ENCODE results near the gene ADO. TPM values are rescaled to one million over a fixed set of nuclear protein-coding genes. Genes with fewer than 3 reads are reported as not detected.

ADO gene
- total and polyA plus RNA-seq, 12 donors = 5.3 to 27.2 (median 23.7) TPM

- Histone ChIP-seq H3K27ac (no peak overlapping the region), H3K36me3 (replicated peaks in 1 of 2) (no peaks in the 10 kb centered on the region), H3K9me3 (replicated peaks in 1 of 3) (no peaks in the 10 kb centered on the region), H3K4me3 (no peak overlapping the region), H3K27me3 (no peaks in the 10 kb centered on the region), H3K4me1 (replicated peaks in 1 of 2) (no peaks in the 10 kb centered on the region)
- no peak for TF ChIP-seq POLR2A (IDR thresholded peaks at IDR 0.05)
- TF ChIP-seq CTCF (IDR thresholded peaks at IDR 0.05) = no peak
- DNase-seq = no peak
- WGBS, 4 donors = 25 to 55% (median 42%) methylated on average over 1 of the region's 1 CpG
- intact Hi-C loops (cut with DNase I) = no loop called here
Observed at GRCh38 chr10:62842983-62843382, 38.5 kb downstream of the ADO start.

- H3K36me3 ChIP-seq (replicated peaks in 1 of 2) = no peaks in the 10 kb centered on the region
- no peak for TF ChIP-seq CTCF (IDR thresholded peaks at IDR 0.05)
- intact Hi-C loops (cut with DNase I) = no loop called here
- WGBS, 4 donors = 68 to 81% (median 76%) methylated on average over 3 of the region's 3 CpGs
- no peaks in the 10 kb centered on the region for H3K27me3 ChIP-seq
- no peaks in the 10 kb centered on the region for H3K9me3 ChIP-seq (replicated peaks in 1 of 3)
- H3K27ac ChIP-seq = no peak overlapping the region
- H3K4me1 ChIP-seq (replicated peaks in 1 of 2) = no peaks in the 10 kb centered on the region
- no peak for DNase-seq
- no peak overlapping the region for H3K4me3 ChIP-seq
Observed at GRCh38 chr10:62843600-62843999, 39.1 kb downstream of the ADO start.

- no peak for TF ChIP-seq CTCF (IDR thresholded peaks at IDR 0.05)
- no peak for TF ChIP-seq POLR2A (IDR thresholded peaks at IDR 0.05)
- no peaks in the 10 kb centered on the region for H3K27me3 ChIP-seq
- no peak overlapping the region for H3K4me3 ChIP-seq
- DNase-seq = no peak
- H3K36me3 ChIP-seq (replicated peaks in 1 of 2) = no peaks in the 10 kb centered on the region
- H3K4me1 ChIP-seq (replicated peaks in 1 of 2) = no peaks in the 10 kb centered on the region
- H3K9me3 ChIP-seq (replicated peaks in 1 of 3) = no peaks in the 10 kb centered on the region
- intact Hi-C loops (cut with DNase I) = no loop called here
- WGBS, 4 donors = 66 to 78% (median 76%) methylated on average over 7 of the region's 7 CpGs
- H3K27ac ChIP-seq = no peak overlapping the region
Observed at GRCh38 chr10:62844280-62845011, 39.9 kb downstream of the ADO start.

GRCh38 chr10:62847433-62847832 lies 42.9 kb downstream of the ADO start:
- Histone ChIP-seq H3K27me3 (no peaks in the 10 kb centered on the region), H3K4me3 (no peak overlapping the region), H3K36me3 (replicated peaks in 1 of 2) (no peaks in the 10 kb centered on the region), H3K4me1 (replicated peaks in 1 of 2) (no peaks in the 10 kb centered on the region), H3K27ac (no peak overlapping the region), H3K9me3 (replicated peaks in 1 of 3) (no peaks in the 10 kb centered on the region)
- no peak for TF ChIP-seq POLR2A (IDR thresholded peaks at IDR 0.05)
- no peak for TF ChIP-seq CTCF (IDR thresholded peaks at IDR 0.05)
- DNase-seq = no peak
- intact Hi-C loops (cut with DNase I) = no loop called here
